Measurements from ENCODE around the gene KRT34.
A peak's percentile ranks its signal among the peaks of the same experiment; 100 is the strongest.
"Not testable (repeated sequence)": the region's sequence is repeated elsewhere in the genome, so short reads cannot be mapped to it uniquely, and the experiment has no call there.

KRT34 gene

DNA sequence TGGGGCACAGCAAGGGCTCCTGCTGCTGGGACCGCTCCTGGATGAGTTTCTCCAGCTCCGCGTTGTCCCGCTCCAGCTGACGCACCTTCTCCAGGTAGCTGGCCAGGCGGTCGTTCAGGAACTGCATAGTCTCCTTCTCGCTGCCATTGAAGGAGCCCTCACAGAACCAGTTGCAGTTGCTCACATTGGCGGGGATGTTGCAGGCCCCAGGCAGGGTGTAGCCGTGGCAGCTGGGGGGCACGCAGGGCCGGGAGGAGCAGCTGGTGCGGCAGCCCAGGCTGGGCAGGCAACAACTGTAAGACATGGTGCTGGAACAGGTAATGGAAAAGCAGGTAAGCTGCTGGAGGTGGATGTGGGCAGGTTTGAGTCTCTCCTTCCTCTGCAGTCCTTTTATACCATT, at the start of gene KRT34:
Gene KRT34 (minus strand): TSS at position 364 of the 400 bp plus-strand sequence. CDS start 60 bp downstream, at position 304.
- not testable (repeated sequence) for DNase-seq

DNA sequence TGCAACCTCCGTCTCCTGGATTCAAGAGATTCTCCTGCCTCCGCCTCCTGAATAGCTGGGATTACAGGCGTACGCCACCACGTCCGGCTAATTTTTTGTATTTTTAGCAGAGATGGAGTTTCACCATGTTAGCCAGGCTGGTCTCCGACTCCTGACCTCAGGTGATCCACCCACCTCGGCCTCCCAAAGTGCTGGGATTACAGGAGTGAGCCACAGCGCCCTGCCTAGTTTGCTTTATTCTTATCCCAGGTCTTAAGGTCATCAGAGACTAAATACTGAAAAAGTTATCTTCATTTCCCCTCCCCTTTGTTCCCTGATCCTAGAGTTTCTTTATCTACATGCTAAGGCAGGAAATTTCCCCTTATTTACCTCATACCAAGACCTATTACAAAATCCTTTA, 48.3 kb upstream of the KRT34 start:
- DNase-seq = not testable (repeated sequence)

GRCh38 chr17:41429667-41430066, 47.6 kb upstream of the KRT34 start:
- DNase-seq = no peak

- no peak for DNase-seq
Measured at GRCh38 chr17:41428591-41429291, 46.6 kb upstream of the KRT34 start.

- DNase-seq = no peak
Measured at GRCh38 chr17:41424111-41424635, 42.1 kb upstream of the KRT34 start, which contains the start of gene KRT37. Gene KRT37 (minus strand): TSS chr17:41424585. CDS start chr17:41424523, 62 bp downstream.

DNA sequence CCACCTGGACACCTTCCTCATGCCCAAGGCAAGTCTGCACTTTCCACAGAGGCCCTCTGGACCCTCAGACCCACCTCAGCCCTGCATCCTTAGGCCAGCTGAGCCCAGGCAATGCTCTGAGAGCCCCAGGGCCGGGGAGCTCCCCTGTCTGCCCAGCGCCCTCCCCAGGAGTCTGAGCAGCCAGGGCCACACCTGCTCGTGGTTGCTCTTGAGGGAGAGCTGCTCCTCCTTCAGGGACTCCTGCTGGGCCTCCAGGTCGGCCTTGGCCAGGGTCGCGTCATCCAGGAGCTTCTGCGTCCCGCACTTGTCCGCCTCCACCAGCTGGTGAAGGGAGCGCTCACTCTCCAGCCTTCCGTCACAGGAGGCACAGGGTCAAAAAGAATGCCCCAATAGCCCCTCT, 40.5 kb upstream of the KRT34 start:
- DNase-seq = not testable (repeated sequence)

- DNase-seq = no peak
Measured at GRCh38 chr17:41421617-41422016, 39.5 kb upstream of the KRT34 start.

DNA sequence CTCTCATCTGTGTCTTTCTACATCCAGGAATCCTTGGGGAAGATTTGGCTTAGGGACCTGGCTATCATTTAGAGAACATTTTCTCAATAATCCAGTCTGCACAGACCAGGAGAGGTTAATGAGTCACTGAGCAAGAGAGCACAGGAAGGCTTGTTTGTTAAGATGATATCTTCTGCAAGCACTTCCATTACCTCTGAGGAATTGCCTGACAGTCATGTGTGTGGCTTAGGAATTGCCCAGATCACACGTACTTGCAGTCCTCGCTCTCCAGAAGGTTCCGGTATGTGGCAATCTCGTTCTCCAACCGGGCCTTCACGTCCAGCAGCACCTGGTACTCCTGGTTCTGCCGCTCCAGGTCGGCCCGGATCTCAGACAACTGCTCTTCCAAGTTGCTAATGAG, 39.0 kb upstream of the KRT34 start:
- DNase-seq = no peak

DNA sequence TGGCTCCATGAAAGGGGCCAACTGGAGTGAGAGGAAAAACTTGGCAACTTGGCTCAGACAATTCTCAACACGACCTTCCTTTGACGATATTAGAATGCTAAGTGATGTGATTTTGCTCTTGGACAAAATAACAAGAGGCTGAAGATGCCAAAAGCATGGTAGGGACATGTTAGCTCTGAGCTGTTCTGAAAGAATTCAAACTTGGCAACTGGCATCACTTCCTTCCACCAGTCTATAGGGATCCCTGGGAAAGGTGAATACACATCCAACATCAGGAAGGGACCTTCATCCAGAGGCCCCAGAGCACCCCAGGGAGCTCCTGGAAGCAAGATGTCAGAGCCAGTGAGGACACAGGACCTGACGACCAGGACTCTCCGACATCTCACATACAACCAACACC, 38.0 kb upstream of the KRT34 start:
- DNase-seq = no peak

DNA sequence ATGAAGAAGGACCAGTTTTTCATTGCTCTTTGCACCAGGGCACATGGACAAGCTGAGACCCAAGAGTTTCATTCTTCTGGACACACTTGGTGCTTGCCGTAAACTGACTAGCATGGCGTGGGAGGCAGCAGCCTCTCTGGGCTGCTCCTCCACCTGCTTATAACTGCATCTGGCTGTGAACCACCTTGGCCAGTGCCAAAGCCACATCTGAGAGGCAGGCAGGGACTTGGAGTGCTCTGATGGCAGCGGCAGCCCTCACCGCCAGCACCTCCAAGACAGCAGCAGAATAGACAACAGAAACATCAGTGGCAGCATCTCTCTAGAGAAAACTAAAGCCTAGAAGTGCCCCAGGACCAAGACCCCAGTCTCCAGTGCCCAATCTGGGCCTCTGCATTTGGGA, 37.6 kb upstream of the KRT34 start:
- no peak for DNase-seq

DNA sequence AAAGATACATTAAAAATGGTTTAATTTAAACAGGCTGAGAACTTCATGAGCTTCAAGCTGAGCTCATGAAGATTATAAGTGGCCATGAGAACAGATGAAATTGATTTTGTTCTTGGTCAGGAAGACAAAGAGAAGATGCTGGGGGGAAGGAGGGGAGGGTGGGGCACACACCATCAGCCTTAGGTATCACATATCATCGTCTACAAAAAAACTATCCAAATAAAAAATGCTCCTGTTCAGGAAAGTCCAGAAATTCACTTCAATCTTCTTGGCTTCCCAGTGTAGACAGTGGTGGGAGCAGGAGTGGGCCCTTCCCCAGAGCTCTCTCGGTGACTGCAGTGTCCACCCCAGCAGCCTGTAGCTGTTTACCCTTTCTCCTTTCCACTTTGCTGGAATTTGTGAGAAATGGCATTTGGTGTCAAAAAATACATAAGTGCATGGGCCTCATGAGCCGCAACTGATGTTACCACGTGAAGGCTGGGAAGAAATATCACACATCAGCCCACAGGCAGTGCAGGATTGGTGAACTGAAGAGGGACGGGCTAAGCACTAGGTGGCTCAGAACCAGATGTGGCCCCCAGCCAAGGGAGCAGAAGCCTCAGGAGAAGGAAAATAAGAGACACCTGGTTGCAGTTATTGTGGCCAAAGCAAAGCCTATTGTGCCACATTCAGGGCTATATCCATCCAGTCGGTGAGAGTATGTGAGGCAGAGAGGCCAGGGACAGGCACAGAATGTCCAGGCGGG, 36.2 kb upstream of the KRT34 start:
- DNase-seq = no peak

DNA sequence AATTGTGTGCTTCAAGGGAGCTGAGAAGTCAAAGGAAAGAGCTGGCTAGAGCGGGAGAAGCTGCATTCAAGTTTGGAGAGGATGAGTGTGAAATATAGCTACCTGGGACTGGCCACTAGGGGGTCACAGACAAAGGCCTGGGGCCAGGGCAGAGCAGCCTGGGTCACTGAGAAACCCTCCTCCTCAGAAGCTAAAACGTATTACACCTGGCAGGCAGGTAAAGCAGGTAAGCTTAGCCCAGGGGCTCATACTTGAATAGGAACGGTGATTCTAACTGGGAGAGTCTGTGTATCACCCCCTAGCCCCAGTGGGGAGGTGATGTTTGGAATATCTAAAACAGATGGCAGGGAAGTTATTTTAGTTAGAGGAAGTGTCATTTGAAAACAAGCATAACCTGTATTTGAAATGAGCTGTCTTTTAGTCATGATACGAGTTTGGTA, 35.5 kb upstream of the KRT34 start:
- peak; percentile 64 for DNase-seq

DNA sequence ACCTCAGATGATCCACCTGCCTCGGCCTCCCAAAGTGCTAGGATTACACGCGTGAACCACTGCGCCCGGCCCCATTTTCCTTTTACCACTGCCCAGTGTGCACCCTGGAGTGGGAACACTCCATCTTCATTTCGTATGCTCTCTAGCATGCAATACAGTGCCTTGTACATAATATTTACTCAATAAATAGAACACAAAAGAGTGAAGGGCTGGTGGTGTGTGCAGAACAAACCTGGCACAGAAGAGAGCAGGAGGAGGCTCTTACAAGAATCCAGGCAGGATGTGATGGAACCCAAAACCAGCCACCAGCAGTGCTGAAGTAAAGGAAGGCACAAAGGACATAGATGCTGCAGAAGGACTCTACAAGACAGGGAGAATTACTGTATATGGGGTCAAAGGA, 35.0 kb upstream of the KRT34 start:
- DNase-seq = no peak

- no peak for DNase-seq
Measured at GRCh38 chr17:41416479-41416878, 34.4 kb upstream of the KRT34 start.

DNA sequence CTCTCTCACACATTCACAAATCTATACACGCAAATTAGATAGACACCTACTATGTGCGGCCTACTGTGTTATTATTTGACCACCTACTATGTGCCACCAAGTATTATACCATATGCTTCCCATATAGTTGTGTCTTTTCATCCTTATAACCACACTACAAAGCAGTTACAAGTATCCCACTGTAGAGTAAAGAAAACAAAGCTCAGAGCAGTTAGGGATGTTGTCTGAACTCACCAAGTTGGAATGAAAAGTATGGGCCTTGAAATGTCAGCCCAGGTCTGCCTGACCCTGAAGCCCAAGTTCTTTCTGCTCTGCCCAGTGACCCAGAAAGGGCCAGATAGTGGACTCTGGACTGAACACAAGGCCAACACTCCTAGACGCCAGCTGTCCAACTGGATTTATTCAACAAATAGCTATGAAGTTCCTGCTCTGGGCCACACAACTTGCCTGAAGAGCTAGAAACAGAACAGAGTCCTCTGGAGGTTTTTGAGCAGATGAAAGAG, 33.8 kb upstream of the KRT34 start:
- no peak for DNase-seq

- peak; percentile 33 for DNase-seq
Measured at GRCh38 chr17:41415411-41415810, 33.3 kb upstream of the KRT34 start.

GRCh38 chr17:41413982-41414381, 31.9 kb upstream of the KRT34 start:
- no peak for DNase-seq

GRCh38 chr17:41413353-41413957, 31.3 kb upstream of the KRT34 start:
- no peak for DNase-seq

DNA sequence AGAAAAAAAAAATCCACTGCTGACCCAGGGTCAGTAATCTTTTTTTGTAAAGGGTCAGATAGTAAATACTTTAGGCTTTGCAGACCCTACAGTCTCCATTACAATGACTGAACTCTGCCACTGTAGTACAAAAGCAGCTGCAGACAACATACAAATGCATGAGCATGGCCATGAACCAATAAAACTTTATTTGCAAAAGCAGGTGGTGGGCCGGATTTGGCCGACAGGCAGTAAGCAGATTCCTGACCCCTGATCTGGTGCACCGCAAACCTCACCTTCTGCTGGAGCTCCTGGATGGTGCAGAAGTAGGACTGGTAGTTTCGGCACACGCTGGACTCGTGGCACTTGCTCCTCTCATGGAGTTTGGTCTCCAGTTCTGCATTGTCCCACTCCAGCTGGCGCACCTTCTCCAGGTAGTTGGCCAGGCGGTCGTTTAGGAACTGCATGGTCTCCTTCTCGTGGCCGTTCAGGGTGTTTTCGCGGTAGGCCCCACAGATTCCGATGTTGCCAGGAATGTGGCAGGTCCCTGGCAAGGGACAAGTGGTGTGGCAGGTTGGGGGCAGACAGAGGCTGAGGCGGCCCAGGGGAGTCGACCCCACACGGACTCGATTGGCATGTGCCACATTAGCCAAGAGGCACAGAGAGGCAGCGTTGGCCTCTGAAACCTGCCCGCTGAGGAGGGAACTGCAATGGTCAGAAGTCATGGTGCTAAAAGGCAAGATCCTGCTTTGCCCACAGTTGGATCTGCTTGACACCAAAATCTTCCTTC, 29.1 kb upstream of the KRT34 start:
- no peak for DNase-seq

GRCh38 chr17:41407226-41407625, 25.1 kb upstream of the KRT34 start:
- DNase-seq = no peak

DNA sequence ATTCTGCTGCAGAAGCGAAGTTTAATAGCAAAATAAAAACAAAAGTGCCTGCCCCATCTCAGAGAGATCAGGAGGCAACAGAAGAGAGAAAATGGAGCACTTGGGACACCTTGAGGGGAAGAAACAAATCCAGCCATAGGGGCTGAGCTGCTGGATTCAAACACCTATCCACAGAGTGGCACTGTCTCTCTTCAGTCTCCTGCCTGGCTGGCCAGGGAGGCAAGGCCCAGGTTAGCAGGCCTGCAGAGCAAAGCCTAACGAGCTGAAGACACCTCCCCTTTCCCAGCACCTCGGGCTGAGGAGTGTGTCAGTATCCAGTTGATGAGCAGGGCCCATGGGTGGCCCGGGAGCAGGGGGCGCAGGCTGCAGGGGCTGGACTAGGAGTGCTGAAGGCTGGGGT, 24.1 kb upstream of the KRT34 start:
- no peak for DNase-seq

DNA sequence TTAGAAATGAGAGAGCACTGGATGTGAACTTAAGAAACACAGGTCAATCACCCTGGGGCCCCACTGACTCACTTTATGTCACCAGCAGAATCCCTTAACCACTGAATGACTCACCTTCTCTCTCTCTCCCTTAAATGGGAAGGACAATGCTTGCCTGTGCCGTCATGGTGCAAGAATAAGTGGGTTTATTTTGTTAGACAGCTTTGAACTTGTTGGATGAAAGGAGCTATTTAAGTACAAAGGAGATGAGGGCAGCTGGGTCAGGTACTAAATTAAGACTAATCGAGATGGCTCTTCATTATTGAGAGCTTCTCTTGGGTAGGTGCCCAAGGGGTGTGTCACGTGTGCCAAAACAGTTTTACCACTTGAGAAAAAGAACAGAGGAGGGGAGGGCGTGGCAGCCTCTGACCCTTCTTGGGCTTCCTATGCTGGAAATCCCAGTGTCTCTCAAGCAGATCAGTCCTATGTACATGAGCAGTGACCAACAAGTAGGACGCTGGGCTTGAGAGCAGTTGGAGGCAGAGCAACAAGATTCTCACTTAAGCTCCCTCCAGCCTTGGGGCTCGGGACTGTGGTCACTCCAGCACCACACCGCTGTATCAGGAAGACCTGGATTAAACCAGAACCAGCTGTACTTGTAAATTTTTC, 22.0 kb upstream of the KRT34 start:
- DNase-seq = peak; percentile 81
